GM10847 (cell line): ENCODE results near the gene BRD4.

ENCODE experiments used
- POLR2A ChIP-seq: IDR thresholded peaks from 2 replicates; pipeline ENCODE4 v1.6.1; 2011; ENCODE audit not compliant: insufficient read length; ENCODE audit errors: extremely low read depth

BRD4 gene

DNA sequence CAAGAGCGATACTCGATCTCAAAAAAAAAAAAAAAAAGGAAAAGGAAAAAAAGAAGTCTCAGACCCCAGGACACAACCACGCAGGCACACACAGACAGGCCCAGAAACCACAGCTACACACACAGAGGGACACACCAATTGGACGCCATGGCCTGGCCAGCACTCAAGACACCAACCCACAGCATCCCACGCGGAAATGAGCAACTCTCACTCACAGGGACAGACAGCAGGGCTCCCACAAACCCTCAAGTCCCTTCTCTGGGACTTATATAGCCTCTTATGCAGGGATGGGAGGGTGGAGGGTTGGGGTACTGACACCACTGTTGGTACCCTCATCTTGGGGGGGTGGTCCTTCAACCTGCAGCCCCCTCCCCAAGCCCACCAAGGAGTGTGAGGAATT is 137.4 kb downstream of the BRD4 start:
- TF ChIP-seq POLR2A: no peak

DNA sequence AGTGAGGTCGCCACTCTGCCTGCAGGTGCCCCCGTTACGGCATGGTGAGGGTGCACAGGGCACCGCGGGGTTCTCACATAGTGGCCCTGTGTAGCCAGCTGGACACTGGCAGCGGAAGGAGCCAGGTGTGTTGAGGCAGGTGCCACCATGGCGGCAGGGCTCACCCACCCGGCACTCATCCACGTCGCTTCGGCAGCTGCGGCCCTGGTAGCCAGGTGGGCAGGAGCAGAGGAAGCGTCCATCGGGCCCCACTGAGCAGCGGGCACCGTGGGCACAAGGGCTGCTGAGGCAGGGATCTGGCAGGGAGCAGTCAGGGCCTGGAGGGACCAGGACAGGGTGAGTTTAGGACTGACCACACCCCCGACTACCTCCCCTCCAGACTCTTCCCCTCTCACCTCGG is 140.4 kb downstream of the BRD4 start:
- TF ChIP-seq POLR2A: no peak

DNA sequence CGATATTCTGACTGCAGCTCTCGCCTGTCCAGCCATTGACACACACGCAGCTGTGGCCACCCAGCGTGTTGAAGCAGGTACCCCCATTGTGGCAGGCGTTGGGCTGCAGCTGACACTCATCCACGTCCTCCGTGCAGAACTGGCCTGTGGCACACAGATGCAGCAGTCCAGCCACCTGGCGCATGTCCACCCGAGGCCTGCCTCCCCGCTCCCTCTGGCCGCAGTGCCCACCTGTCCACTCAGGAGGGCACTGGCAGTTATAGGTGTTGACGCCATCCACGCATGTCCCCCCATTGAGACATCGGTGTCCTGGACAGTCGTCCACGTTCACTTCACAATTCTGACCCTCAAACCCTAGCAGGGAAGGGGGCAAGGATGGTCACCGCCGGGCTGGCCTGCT is 140.8 kb downstream of the BRD4 start:
- no peak for TF ChIP-seq POLR2A

- TF ChIP-seq POLR2A: no peak
Measured at GRCh38 chr19:15188851-15189250, 143.5 kb downstream of the BRD4 start.

DNA sequence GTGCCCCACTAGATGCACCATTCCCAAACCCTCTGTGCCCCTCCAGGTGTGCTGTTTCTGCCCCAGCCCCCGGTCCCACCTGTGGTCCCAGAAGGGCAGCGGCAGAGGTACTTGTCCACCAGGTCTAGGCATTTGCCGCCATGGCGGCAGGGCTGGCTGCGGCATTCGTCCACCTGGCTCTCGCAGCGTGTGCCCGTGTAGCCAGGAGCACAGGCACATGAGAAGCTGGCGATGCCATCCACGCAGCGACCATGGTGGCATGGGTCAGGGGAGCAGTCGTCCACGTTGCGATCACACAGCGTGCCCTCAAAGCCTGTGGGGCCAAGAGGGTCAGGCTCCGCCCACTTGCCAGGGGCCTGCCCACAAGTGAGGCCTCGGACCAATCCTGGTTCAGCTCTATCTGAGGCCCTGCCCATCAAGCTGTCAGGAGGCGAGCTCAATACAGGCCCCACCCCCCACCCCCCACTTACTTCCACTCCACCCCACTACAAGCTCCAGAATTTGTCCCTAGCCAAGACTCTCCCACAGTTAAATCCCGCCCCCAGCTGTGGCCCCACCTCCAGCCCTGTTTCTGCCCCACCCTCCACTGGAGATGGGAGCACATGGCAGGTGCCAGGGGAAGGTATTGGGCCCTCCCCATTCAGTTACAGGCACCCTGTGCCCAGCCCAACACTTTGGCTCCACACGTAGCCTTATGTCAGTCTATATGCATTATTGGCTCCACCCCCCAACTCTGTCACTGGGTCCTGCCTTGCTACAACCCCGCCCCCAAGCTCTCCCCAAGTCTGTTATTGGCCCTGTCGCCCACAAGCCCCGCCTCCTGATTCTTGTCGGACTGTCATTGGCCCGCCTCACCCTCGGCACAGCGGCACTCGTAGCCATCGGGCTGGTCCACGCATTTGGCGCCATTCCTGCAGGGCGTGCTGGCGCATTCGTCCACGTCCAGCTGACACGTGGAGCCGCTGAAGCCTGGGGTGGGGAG is 145.0 kb downstream of the BRD4 start:
- TF ChIP-seq POLR2A: no peak
